Stimulated activated memory B cell treated with anti-CD40 and anti-IgM and Interleukin-4, amounts not matched to agents 10 μg/mL and 1 μg/mL and 100 μg/mL, for 72 hours (primary cell): ENCODE data around the gene CCDC7.
"Not testable (repeated sequence)": the region's sequence is repeated elsewhere in the genome, so short reads cannot be mapped to it uniquely, and the experiment has no call there.

Source experiments
- ATAC-seq: fragments of 150-1000 bp; cut with Tn5 transposase; 2 replicates; pipeline ENCODE4 v1.10.0; 2021
- H3K27ac Mint-ChIP-seq: one replicate; pipeline ENCODE4 v1.8.0; 2022; ENCODE audit warnings: mild to moderate bottlenecking, mixed read lengths
- H3K27me3 Mint-ChIP-seq: one replicate; pipeline ENCODE4 v1.8.0; 2022; ENCODE audit warnings: mixed read lengths
- H3K36me3 Mint-ChIP-seq: one replicate; pipeline ENCODE4 v1.8.0; 2022; ENCODE audit warnings: mixed read lengths
- H3K4me1 Mint-ChIP-seq: one replicate; pipeline ENCODE4 v1.8.0; 2022; ENCODE audit warnings: mixed read lengths
- H3K4me3 Mint-ChIP-seq: one replicate; pipeline ENCODE4 v1.8.0; 2022; ENCODE audit warnings: mild to moderate bottlenecking, moderate library complexity, mixed read lengths
- H3K9me3 Mint-ChIP-seq: one replicate; pipeline ENCODE4 v1.8.0; 2022; ENCODE audit warnings: mixed read lengths

Gene CCDC7

GRCh38 chr10:32598022-32598421 lies 152.1 kb downstream of the CCDC7 start:
- H3K4me3 Mint-ChIP-seq, H3K4me1 Mint-ChIP-seq, H3K27me3 Mint-ChIP-seq, ATAC-seq, H3K27ac Mint-ChIP-seq: not testable (repeated sequence)
- H3K9me3 Mint-ChIP-seq = peaks cover 22% of the 10 kb centered on the region
- H3K36me3 Mint-ChIP-seq = peaks cover 83% of the 10 kb centered on the region

- Mint-ChIP-seq H3K27me3 (no peaks in the 10 kb centered on the region), H3K9me3 (peaks cover 22% of the 10 kb centered on the region), H3K4me1 (no peaks in the 10 kb centered on the region), H3K4me3 (no peak overlapping the region), H3K36me3 (peaks cover 86% of the 10 kb centered on the region), H3K27ac (no peak overlapping the region)
- no peak for ATAC-seq
These were observed 154.4 kb downstream of the CCDC7 start for GRCh38 chr10:32600317-32600716.

GRCh38 chr10:32601562-32601961 lies 155.6 kb downstream of the CCDC7 start:
- H3K4me3 Mint-ChIP-seq, H3K27me3 Mint-ChIP-seq, H3K4me1 Mint-ChIP-seq, ATAC-seq, H3K27ac Mint-ChIP-seq: not testable (repeated sequence)
- H3K36me3 Mint-ChIP-seq = peaks cover 76% of the 10 kb centered on the region
- H3K9me3 Mint-ChIP-seq = peaks cover 17% of the 10 kb centered on the region

- H3K4me1 Mint-ChIP-seq = no peaks in the 10 kb centered on the region
- H3K4me3 Mint-ChIP-seq = no peak overlapping the region
- H3K9me3 Mint-ChIP-seq = peaks cover 9% of the 10 kb centered on the region
- H3K27me3 Mint-ChIP-seq = no peaks in the 10 kb centered on the region
- peaks cover 45% of the 10 kb centered on the region for H3K36me3 Mint-ChIP-seq
- no peak for ATAC-seq
- H3K27ac Mint-ChIP-seq = no peak overlapping the region
These were observed 159.8 kb downstream of the CCDC7 start for GRCh38 chr10:32605787-32606186.

GRCh38 chr10:32610543-32610942 lies 164.6 kb downstream of the CCDC7 start:
- not testable (repeated sequence) for H3K27me3 Mint-ChIP-seq, H3K27ac Mint-ChIP-seq, H3K4me1 Mint-ChIP-seq, H3K4me3 Mint-ChIP-seq, ATAC-seq
- peaks cover 20% of the 10 kb centered on the region for H3K9me3 Mint-ChIP-seq
- H3K36me3 Mint-ChIP-seq = peaks cover 51% of the 10 kb centered on the region

- no peak for ATAC-seq
- Mint-ChIP-seq H3K4me1 (peaks cover 7% of the 10 kb centered on the region), H3K27me3 (no peaks in the 10 kb centered on the region), H3K36me3 (peaks cover 76% of the 10 kb centered on the region), H3K9me3 (peaks cover 36% of the 10 kb centered on the region), H3K4me3 (no peak overlapping the region), H3K27ac (no peak overlapping the region)
These were observed 170.5 kb downstream of the CCDC7 start for GRCh38 chr10:32616438-32616837.

GRCh38 chr10:32618482-32618881 lies 172.5 kb downstream of the CCDC7 start:
- Mint-ChIP-seq H3K4me1 (peaks cover 7% of the 10 kb centered on the region), H3K27me3 (no peaks in the 10 kb centered on the region), H3K36me3 (peaks cover 59% of the 10 kb centered on the region), H3K9me3 (peaks cover 29% of the 10 kb centered on the region), H3K4me3 (no peak overlapping the region), H3K27ac (no peak overlapping the region)
- no peak for ATAC-seq

- Mint-ChIP-seq H3K27ac (no peak overlapping the region), H3K4me1 (peaks cover under 1% of the 10 kb centered on the region), H3K36me3 (peaks cover 47% of the 10 kb centered on the region), H3K27me3 (no peaks in the 10 kb centered on the region), H3K9me3 (peaks cover 12% of the 10 kb centered on the region), H3K4me3 (no peak overlapping the region)
- no peak for ATAC-seq
These were observed 176.0 kb downstream of the CCDC7 start for GRCh38 chr10:32621969-32622368.

- ATAC-seq = no peak
- Mint-ChIP-seq H3K9me3 (peaks cover 9% of the 10 kb centered on the region), H3K4me3 (no peak overlapping the region), H3K36me3 (peaks cover 48% of the 10 kb centered on the region), H3K27ac (no peak overlapping the region), H3K27me3 (no peaks in the 10 kb centered on the region), H3K4me1 (no peaks in the 10 kb centered on the region)
These were observed 176.5 kb downstream of the CCDC7 start for GRCh38 chr10:32622409-32622808.

- H3K4me3 Mint-ChIP-seq = no peak overlapping the region
- H3K27me3 Mint-ChIP-seq = no peaks in the 10 kb centered on the region
- no peak for ATAC-seq
- no peak overlapping the region for H3K27ac Mint-ChIP-seq
- peaks cover 46% of the 10 kb centered on the region for H3K36me3 Mint-ChIP-seq
- no peaks in the 10 kb centered on the region for H3K4me1 Mint-ChIP-seq
- H3K9me3 Mint-ChIP-seq = peaks cover 4% of the 10 kb centered on the region
These were observed 181.2 kb downstream of the CCDC7 start for GRCh38 chr10:32627183-32627582.

- no peaks in the 10 kb centered on the region for H3K27me3 Mint-ChIP-seq
- no peaks in the 10 kb centered on the region for H3K4me1 Mint-ChIP-seq
- H3K9me3 Mint-ChIP-seq = peaks cover 4% of the 10 kb centered on the region
- H3K27ac Mint-ChIP-seq = no peak overlapping the region
- peaks cover 39% of the 10 kb centered on the region for H3K36me3 Mint-ChIP-seq
- no peak overlapping the region for H3K4me3 Mint-ChIP-seq
- no peak for ATAC-seq
These were observed 184.0 kb downstream of the CCDC7 start for GRCh38 chr10:32629910-32630309.

- Mint-ChIP-seq H3K4me1 (peaks cover 13% of the 10 kb centered on the region), H3K27me3 (no peaks in the 10 kb centered on the region), H3K9me3 (peaks cover 16% of the 10 kb centered on the region), H3K27ac (no peak overlapping the region), H3K4me3 (no peak overlapping the region), H3K36me3 (peaks cover 74% of the 10 kb centered on the region)
- ATAC-seq = no peak
These were observed 200.6 kb downstream of the CCDC7 start for GRCh38 chr10:32646535-32646934.

- Mint-ChIP-seq H3K9me3 (peaks cover 28% of the 10 kb centered on the region), H3K27ac (no peak overlapping the region), H3K4me3 (no peak overlapping the region), H3K36me3 (peaks cover 78% of the 10 kb centered on the region), H3K27me3 (no peaks in the 10 kb centered on the region), H3K4me1 (peaks cover 13% of the 10 kb centered on the region)
- ATAC-seq = peak; percentile 90
These were observed 204.3 kb downstream of the CCDC7 start for GRCh38 chr10:32650246-32650655.

GRCh38 chr10:32657430-32657829 lies 211.5 kb downstream of the CCDC7 start:
- Mint-ChIP-seq H3K36me3 (peaks cover 62% of the 10 kb centered on the region), H3K9me3 (peaks cover 30% of the 10 kb centered on the region)
- not testable (repeated sequence) for H3K4me3 Mint-ChIP-seq, ATAC-seq, H3K4me1 Mint-ChIP-seq, H3K27ac Mint-ChIP-seq, H3K27me3 Mint-ChIP-seq

- Mint-ChIP-seq H3K9me3 (peaks cover 11% of the 10 kb centered on the region), H3K27me3 (no peaks in the 10 kb centered on the region), H3K4me1 (peaks cover 10% of the 10 kb centered on the region), H3K4me3 (no peak overlapping the region), H3K36me3 (peaks cover 31% of the 10 kb centered on the region), H3K27ac (no peak overlapping the region)
- ATAC-seq = no peak
These were observed 215.4 kb downstream of the CCDC7 start for GRCh38 chr10:32661346-32661745.

- no peak overlapping the region for H3K27ac Mint-ChIP-seq
- no peak overlapping the region for H3K4me3 Mint-ChIP-seq
- H3K4me1 Mint-ChIP-seq = no peaks in the 10 kb centered on the region
- H3K9me3 Mint-ChIP-seq = peaks cover 17% of the 10 kb centered on the region
- ATAC-seq = no peak
- no peaks in the 10 kb centered on the region for H3K27me3 Mint-ChIP-seq
- peaks cover 41% of the 10 kb centered on the region for H3K36me3 Mint-ChIP-seq
These were observed 235.0 kb downstream of the CCDC7 start for GRCh38 chr10:32680803-32681557.
